Subcutaneous abdominal adipose tissue (tissue), 5 donors: ENCODE results near the gene RET.
"Not testable (repeated sequence)": the region's sequence is repeated elsewhere in the genome, so short reads cannot be mapped to it uniquely, and the experiment has no call there.

ENCODE experiments used
- H3K27ac ChIP-seq: one replicate; pipeline ENCODE4 v1.7.0; 2013; ENCODE audit warnings: low read depth, mild to moderate bottlenecking, inconsistent platforms, low read length, moderate library complexity
- H3K27me3 ChIP-seq, 5 donors: one replicate each; pipeline ENCODE4 v1.7.0; 2013; ENCODE audit warnings: low read length in 5 of 5, inconsistent platforms in 1 of 5; ENCODE audit not compliant: control insufficient read depth in 5 of 5, insufficient read depth in 4 of 5
- H3K36me3 ChIP-seq, 5 donors: one replicate each; pipeline ENCODE4 v1.7.0; 2013; ENCODE audit warnings: low read length in 5 of 5; ENCODE audit not compliant: control insufficient read depth in 5 of 5, insufficient read depth in 5 of 5
- H3K4me1 ChIP-seq, 5 donors: one replicate each; pipeline ENCODE4 v1.7.0; 2013; ENCODE audit warnings: low read length in 5 of 5, mild to moderate bottlenecking in 3 of 5, moderate library complexity in 1 of 5; ENCODE audit not compliant: control insufficient read depth in 5 of 5, insufficient read depth in 5 of 5
- H3K4me3 ChIP-seq, 5 donors: one replicate each; pipeline ENCODE4 v1.7.0; 2013; ENCODE audit warnings: low read length in 5 of 5, low read depth in 1 of 5
- H3K9ac ChIP-seq, 5 donors: one replicate each; pipeline ENCODE4 v1.7.0; 2013; ENCODE audit warnings: low read length in 5 of 5, mild to moderate bottlenecking in 4 of 5, moderate library complexity in 3 of 5
- H3K9me3 ChIP-seq, 5 donors: one replicate each; pipeline ENCODE4 v1.7.0; 2013; ENCODE audit warnings: low read length in 5 of 5; ENCODE audit not compliant: control insufficient read depth in 5 of 5
- donor health status: healthy.
- donor health status: healthy.
- donor health status: healthy.
- donor health status: healthy.
- donor health status: healthy.

The RET gene

GRCh38 chr10:43138021-43138756, 61.3 kb downstream of the RET start, which contains the start of gene CSGALNACT2:
Gene CSGALNACT2, plus strand, starts transcription at chr10:43138445. Its CDS starts 16,705 bp downstream, at chr10:43155150.
- Histone ChIP-seq H3K9me3 (no peaks in the 10 kb centered on the region), H3K27ac (peak within 1 kb of the TSS; percentile 89), H3K36me3 (no peaks in the 10 kb centered on the region), H3K27me3 (no peaks in the 10 kb centered on the region), H3K9ac (peak within 1 kb of the TSS; percentile 51 to 88 (median 86)), H3K4me3 (peak within 1 kb of the TSS; percentile 86 to 97 (median 92)), H3K4me1 (peaks cover 0 to 32% (median 22%) of the 10 kb centered on the region in 5 donors)

GRCh38 chr10:43138757-43139241, 61.9 kb downstream of the RET start:
- no peaks in the 10 kb centered on the region for H3K36me3 ChIP-seq
- peak overlapping the region; percentile 86 to 97 (median 92) for H3K4me3 ChIP-seq
- peak overlapping the region; percentile 9 to 88 (median 85) for H3K9ac ChIP-seq
- peaks cover 0 to 30% (median 22%) of the 10 kb centered on the region in 5 donors for H3K4me1 ChIP-seq
- no peaks in the 10 kb centered on the region for H3K9me3 ChIP-seq
- no peaks in the 10 kb centered on the region for H3K27me3 ChIP-seq
- peak overlapping the region; percentile 38 for H3K27ac ChIP-seq

GRCh38 chr10:43141421-43141820, 64.6 kb downstream of the RET start:
- no peaks in the 10 kb centered on the region for H3K9me3 ChIP-seq
- no peak overlapping the region for H3K27ac ChIP-seq
- H3K36me3 ChIP-seq, result no peaks in the 10 kb centered on the region
- H3K9ac ChIP-seq, result no peak overlapping the region
- H3K27me3 ChIP-seq, result no peaks in the 10 kb centered on the region
- no peak overlapping the region for H3K4me3 ChIP-seq
- peaks cover 0 to 30% (median 22%) of the 10 kb centered on the region in 5 donors for H3K4me1 ChIP-seq

DNA sequence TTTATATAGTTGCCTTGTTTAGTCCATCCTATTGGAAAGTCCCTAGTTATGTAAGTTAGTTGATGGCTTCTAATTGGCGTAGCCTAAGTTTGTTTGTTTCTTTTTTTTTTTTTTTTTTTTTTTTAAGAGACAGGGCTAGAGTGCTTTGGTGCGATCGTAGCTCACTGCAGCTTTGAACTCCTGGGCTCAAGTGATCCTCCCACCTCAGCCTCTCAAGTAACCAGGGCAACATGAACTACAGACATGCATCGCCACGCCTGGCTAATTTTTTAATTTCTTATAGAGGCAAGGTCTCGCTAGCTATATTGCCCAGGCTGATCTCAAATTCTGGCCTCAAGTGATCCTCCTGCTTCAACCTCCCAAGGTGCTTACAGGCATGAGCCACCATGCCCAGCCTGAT, 68.4 kb downstream of the RET start:
- peaks cover 0 to 4% (median 3%) of the 10 kb centered on the region in 5 donors for H3K4me1 ChIP-seq
- peaks cover 0 to 7% (median 0%) of the 10 kb centered on the region in 5 donors for H3K9me3 ChIP-seq
- H3K27ac ChIP-seq, result no peak overlapping the region
- no peaks in the 10 kb centered on the region for H3K36me3 ChIP-seq
- no peaks in the 10 kb centered on the region for H3K27me3 ChIP-seq
- no peak overlapping the region for H3K4me3 ChIP-seq
- no peak overlapping the region for H3K9ac ChIP-seq

DNA sequence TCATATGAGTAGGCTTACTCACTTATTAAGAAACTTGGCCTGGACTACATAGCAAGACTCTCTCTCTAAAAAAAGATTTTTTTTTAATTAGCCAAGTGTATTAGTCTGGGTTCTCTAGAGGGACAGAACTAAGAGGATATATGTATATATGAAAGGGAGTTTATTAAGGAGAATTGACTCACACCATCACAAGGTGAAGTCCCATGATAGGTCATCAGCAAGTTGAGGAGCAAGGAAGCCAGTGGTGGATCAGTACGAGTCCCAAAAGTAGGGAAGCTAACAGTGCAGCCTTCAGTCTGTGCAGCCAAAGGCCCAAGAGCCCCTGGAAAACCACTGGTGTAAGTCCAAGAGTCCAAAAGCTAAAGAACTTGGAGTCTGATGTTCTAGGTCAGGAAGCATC, 69.1 kb downstream of the RET start:
- H3K27me3 ChIP-seq, H3K9ac ChIP-seq, H3K36me3 ChIP-seq, H3K27ac ChIP-seq, H3K9me3 ChIP-seq, H3K4me1 ChIP-seq, H3K4me3 ChIP-seq: not testable (repeated sequence)

DNA sequence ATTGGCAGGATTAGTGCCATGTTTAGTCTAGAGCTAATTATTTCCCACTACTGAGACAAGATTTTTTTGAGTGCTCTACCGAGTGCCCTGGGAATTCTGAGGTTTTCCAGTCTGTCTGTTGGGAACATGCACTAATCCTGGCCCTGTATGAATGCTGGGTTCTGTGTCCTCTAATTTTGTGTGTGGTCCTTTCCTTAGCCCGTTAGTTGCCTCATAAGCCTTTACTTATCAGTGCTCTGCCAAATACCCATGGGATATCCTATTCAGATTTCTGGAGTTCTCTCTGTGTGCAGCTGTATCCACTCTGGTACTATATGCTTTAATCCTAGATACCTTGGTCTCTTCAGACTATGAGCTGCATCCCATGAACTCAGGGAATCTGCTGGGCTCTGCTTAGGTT, 74.5 kb downstream of the RET start:
- Histone ChIP-seq H3K9ac (no peak overlapping the region), H3K4me3 (no peak overlapping the region), H3K27me3 (no peaks in the 10 kb centered on the region), H3K4me1 (peaks cover 0 to 12% (median 9%) of the 10 kb centered on the region in 5 donors), H3K36me3 (no peaks in the 10 kb centered on the region), H3K9me3 (peaks cover 0 to 7% (median 0%) of the 10 kb centered on the region in 5 donors), H3K27ac (no peak overlapping the region)

DNA sequence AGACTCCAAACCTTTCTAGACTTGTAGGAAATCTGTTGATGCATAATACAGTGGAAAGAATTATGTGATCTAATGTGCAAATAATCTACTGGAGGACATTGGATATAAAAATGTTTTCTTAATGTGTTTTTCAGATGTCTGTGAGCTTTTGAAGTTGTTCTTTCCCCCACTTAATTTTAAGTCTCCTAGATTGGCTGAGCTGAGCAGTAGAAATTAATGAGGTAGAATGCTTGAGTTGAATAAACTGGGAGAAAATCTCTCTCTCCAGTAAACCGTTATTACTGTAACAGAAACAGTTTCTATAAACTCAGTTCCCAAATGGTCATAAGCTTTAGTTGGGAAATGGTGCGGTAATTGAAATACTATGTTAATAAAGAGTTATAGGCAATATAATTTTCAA, 77.0 kb downstream of the RET start:
- H3K36me3 ChIP-seq, result no peaks in the 10 kb centered on the region
- H3K27me3 ChIP-seq, result no peaks in the 10 kb centered on the region
- H3K9me3 ChIP-seq, result peaks cover 0 to 3% (median 0%) of the 10 kb centered on the region in 5 donors
- no peak overlapping the region for H3K9ac ChIP-seq
- no peak overlapping the region for H3K27ac ChIP-seq
- peaks cover 0 to 12% (median 9%) of the 10 kb centered on the region in 5 donors for H3K4me1 ChIP-seq
- no peak overlapping the region for H3K4me3 ChIP-seq

DNA sequence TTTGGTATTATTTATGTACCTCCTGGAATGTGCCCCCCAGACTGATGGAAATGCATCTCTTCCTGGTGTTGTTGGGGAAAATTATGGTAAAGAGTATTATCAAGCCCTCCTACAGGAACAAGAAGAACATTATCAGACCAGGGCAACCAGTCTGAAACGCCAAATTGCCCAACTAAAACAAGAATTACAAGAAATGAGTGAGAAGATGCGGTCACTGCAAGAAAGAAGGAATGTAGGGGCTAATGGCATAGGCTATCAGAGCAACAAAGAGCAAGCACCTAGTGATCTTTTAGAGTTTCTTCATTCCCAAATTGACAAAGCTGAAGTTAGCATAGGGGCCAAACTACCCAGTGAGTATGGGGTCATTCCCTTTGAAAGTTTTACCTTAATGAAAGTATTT, 78.4 kb downstream of the RET start:
- Histone ChIP-seq H3K36me3 (no peaks in the 10 kb centered on the region), H3K4me1 (peaks cover 2 to 16% (median 10%) of the 10 kb centered on the region in 5 donors)

DNA sequence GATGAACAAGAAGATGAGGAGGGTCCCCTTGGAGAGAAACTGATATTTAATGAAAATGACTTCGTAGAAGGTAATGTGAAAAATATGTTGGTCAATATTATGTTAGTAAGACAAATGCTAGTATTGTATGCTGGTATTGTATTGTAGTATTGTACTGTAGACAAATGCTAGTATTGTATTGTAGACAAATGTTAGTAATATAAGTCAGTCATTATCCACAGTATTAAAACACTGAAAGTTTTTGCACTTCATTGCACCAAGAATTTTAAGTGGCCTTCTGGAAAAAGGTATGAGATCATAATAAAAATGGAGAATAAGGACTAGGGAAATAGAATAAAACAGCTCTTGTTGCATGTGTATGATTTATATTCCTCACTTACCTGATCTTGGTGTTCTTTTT, 78.9 kb downstream of the RET start:
- no peaks in the 10 kb centered on the region for H3K9me3 ChIP-seq
- peaks cover 0 to under 1% (median 0%) of the 10 kb centered on the region in 5 donors for H3K36me3 ChIP-seq
- peaks cover 2 to 20% (median 10%) of the 10 kb centered on the region in 5 donors for H3K4me1 ChIP-seq
- no peaks in the 10 kb centered on the region for H3K27me3 ChIP-seq
- no peak overlapping the region for H3K27ac ChIP-seq
- no peak overlapping the region for H3K4me3 ChIP-seq
- H3K9ac ChIP-seq, result no peak overlapping the region

More for the DNA sequence above, 78.4 kb downstream of the RET start:
- Histone ChIP-seq H3K27ac (no peak overlapping the region), H3K9ac (no peak overlapping the region), H3K9me3 (no peaks in the 10 kb centered on the region), H3K4me3 (no peak overlapping the region), H3K27me3 (no peaks in the 10 kb centered on the region)

GRCh38 chr10:43156590-43157341, 79.9 kb downstream of the RET start:
- H3K27ac ChIP-seq, result no peak overlapping the region
- H3K9me3 ChIP-seq, result no peaks in the 10 kb centered on the region
- H3K4me1 ChIP-seq, result peaks cover 2 to 12% (median 7%) of the 10 kb centered on the region in 5 donors
- H3K27me3 ChIP-seq, result no peaks in the 10 kb centered on the region
- H3K4me3 ChIP-seq, result no peak overlapping the region
- H3K9ac ChIP-seq, result no peak overlapping the region
- peaks cover 0 to 8% (median 4%) of the 10 kb centered on the region in 5 donors for H3K36me3 ChIP-seq
